ENCODE results near the gene CNTN6. TPM values are rescaled to one million over a fixed set of nuclear protein-coding genes. Genes with fewer than 3 reads are reported as not detected.

The CNTN6 gene
- total and polyA plus RNA-seq, 5 experiments from 2014 or later = not detected

- Mint-ChIP-seq H3K27me3 (peaks cover 0 to 1% (median 0%) of the 10 kb centered on the region in 5 donors), H3K4me3 (no peak overlapping the region), H3K27ac (no peak overlapping the region), H3K4me1 (no peaks in the 10 kb centered on the region), H3K36me3 (no peaks in the 10 kb centered on the region), H3K9me3 (peaks cover 0 to 10% (median 0%) of the 10 kb centered on the region in 9 donors)
- DNase-seq (no peak), ATAC-seq (no peak)
- POLR2A ChIA-PET = no interaction called here
These were observed 10.7 kb downstream of the CNTN6 start for GRCh38 chr3:1103525-1103924.

- no peaks in the 10 kb centered on the region for H3K36me3 Mint-ChIP-seq
- ATAC-seq (no peak), DNase-seq (no peak)
- no peaks in the 10 kb centered on the region for H3K4me1 Mint-ChIP-seq
- H3K9me3 Mint-ChIP-seq = peaks cover 0 to 17% (median 2%) of the 10 kb centered on the region in 9 donors
- POLR2A ChIA-PET = no interaction called here
- no peak overlapping the region for H3K27ac Mint-ChIP-seq
- no peak overlapping the region for H3K4me3 Mint-ChIP-seq
- no peaks in the 10 kb centered on the region for H3K27me3 Mint-ChIP-seq
These were observed 25.1 kb downstream of the CNTN6 start for GRCh38 chr3:1117843-1118473.

- peaks cover 0 to 7% (median 0%) of the 10 kb centered on the region in 9 donors for H3K9me3 Mint-ChIP-seq
- ATAC-seq (no peak), DNase-seq (no peak)
- no peaks in the 10 kb centered on the region for H3K4me1 Mint-ChIP-seq
- H3K36me3 Mint-ChIP-seq = no peaks in the 10 kb centered on the region
- no peak overlapping the region for H3K27ac Mint-ChIP-seq
- no peak overlapping the region for H3K4me3 Mint-ChIP-seq
- POLR2A ChIA-PET = no interaction called here
- H3K27me3 Mint-ChIP-seq = no peaks in the 10 kb centered on the region
These were observed 38.3 kb downstream of the CNTN6 start for GRCh38 chr3:1131166-1131565.

- Mint-ChIP-seq H3K4me3 (no peak overlapping the region), H3K36me3 (no peaks in the 10 kb centered on the region), H3K9me3 (peaks cover 0 to 8% (median 0%) of the 10 kb centered on the region in 9 donors), H3K27me3 (no peaks in the 10 kb centered on the region), H3K4me1 (no peaks in the 10 kb centered on the region), H3K27ac (no peak overlapping the region)
- POLR2A ChIA-PET = no interaction called here
- ATAC-seq = no peak
- DNase-seq = no peak
These were observed 42.4 kb downstream of the CNTN6 start for GRCh38 chr3:1135194-1135593.

GRCh38 chr3:1138036-1138435, 45.2 kb downstream of the CNTN6 start:
- Mint-ChIP-seq H3K4me1 (no peaks in the 10 kb centered on the region), H3K36me3 (no peaks in the 10 kb centered on the region), H3K9me3 (peaks cover 0 to 12% (median 0%) of the 10 kb centered on the region in 9 donors), H3K27me3 (no peaks in the 10 kb centered on the region), H3K4me3 (no peak overlapping the region), H3K27ac (no peak overlapping the region)
- DNase-seq (no peak), ATAC-seq (no peak)
- POLR2A ChIA-PET = no interaction called here

GRCh38 chr3:1139071-1139470, 46.2 kb downstream of the CNTN6 start:
- Mint-ChIP-seq H3K4me3 (no peak overlapping the region), H3K27ac (no peak overlapping the region), H3K27me3 (no peaks in the 10 kb centered on the region), H3K9me3 (peaks cover 0 to 11% (median 0%) of the 10 kb centered on the region in 9 donors), H3K4me1 (no peaks in the 10 kb centered on the region), H3K36me3 (no peaks in the 10 kb centered on the region)
- DNase-seq = no peak
- POLR2A ChIA-PET = no interaction called here
- no peak for ATAC-seq

- Mint-ChIP-seq H3K4me1 (no peaks in the 10 kb centered on the region), H3K36me3 (no peaks in the 10 kb centered on the region), H3K27me3 (no peaks in the 10 kb centered on the region), H3K27ac (no peak overlapping the region), H3K9me3 (peaks cover 0 to 15% (median 0%) of the 10 kb centered on the region in 9 donors), H3K4me3 (no peak overlapping the region)
- DNase-seq = no peak
- ATAC-seq = no peak
- POLR2A ChIA-PET = no interaction called here
These were observed 54.5 kb downstream of the CNTN6 start for GRCh38 chr3:1147326-1147725.

- Mint-ChIP-seq H3K4me3 (no peak overlapping the region), H3K27me3 (no peaks in the 10 kb centered on the region), H3K9me3 (peaks cover 0 to 15% (median 0%) of the 10 kb centered on the region in 9 donors), H3K4me1 (no peaks in the 10 kb centered on the region), H3K27ac (no peak overlapping the region), H3K36me3 (no peaks in the 10 kb centered on the region)
- DNase-seq (no peak), ATAC-seq (no peak)
- POLR2A ChIA-PET = no interaction called here
These were observed 55.0 kb downstream of the CNTN6 start for GRCh38 chr3:1147819-1148218.

GRCh38 chr3:1164101-1164500, 71.3 kb downstream of the CNTN6 start:
- H3K36me3 Mint-ChIP-seq = peaks cover 0 to 2% (median 0%) of the 10 kb centered on the region in 3 donors
- no peak overlapping the region for H3K27ac Mint-ChIP-seq
- ATAC-seq (no peak), DNase-seq (no peak)
- POLR2A ChIA-PET = no interaction called here
- no peak overlapping the region for H3K4me3 Mint-ChIP-seq
- H3K27me3 Mint-ChIP-seq = peaks cover 0 to 5% (median 0%) of the 10 kb centered on the region in 5 donors
- H3K4me1 Mint-ChIP-seq = no peaks in the 10 kb centered on the region
- peaks cover 0 to 14% (median 4%) of the 10 kb centered on the region in 9 donors for H3K9me3 Mint-ChIP-seq

GRCh38 chr3:1171320-1171719, 78.5 kb downstream of the CNTN6 start:
- POLR2A ChIA-PET = no interaction called here
- peaks cover 0 to 2% (median 0%) of the 10 kb centered on the region in 3 donors for H3K36me3 Mint-ChIP-seq
- no peaks in the 10 kb centered on the region for H3K4me1 Mint-ChIP-seq
- H3K9me3 Mint-ChIP-seq = peaks cover 0 to 16% (median 7%) of the 10 kb centered on the region in 9 donors
- ATAC-seq (no peak), DNase-seq (no peak)
- no peak overlapping the region for H3K27ac Mint-ChIP-seq
- no peak overlapping the region for H3K4me3 Mint-ChIP-seq
- H3K27me3 Mint-ChIP-seq = no peaks in the 10 kb centered on the region

- Mint-ChIP-seq H3K4me3 (no peak overlapping the region), H3K27ac (no peak overlapping the region)
- POLR2A ChIA-PET = no interaction called here
These were observed 79.8 kb downstream of the CNTN6 start for GRCh38 chr3:1172644-1173043.

GRCh38 chr3:1179146-1179545, 86.3 kb downstream of the CNTN6 start:
- Mint-ChIP-seq H3K36me3 (no peaks in the 10 kb centered on the region), H3K9me3 (peaks cover 0 to 16% (median 9%) of the 10 kb centered on the region in 9 donors), H3K27me3 (no peaks in the 10 kb centered on the region), H3K4me3 (no peak overlapping the region), H3K27ac (no peak overlapping the region), H3K4me1 (no peaks in the 10 kb centered on the region)
- no peak for DNase-seq
- POLR2A ChIA-PET = no interaction called here
- ATAC-seq = no peak

More at GRCh38 chr3:1172644-1173043, 79.8 kb downstream of the CNTN6 start:
- DNase-seq = no peak
- H3K36me3 Mint-ChIP-seq = peaks cover 0 to 2% (median 0%) of the 10 kb centered on the region in 3 donors
- peaks cover 0 to 11% (median 4%) of the 10 kb centered on the region in 9 donors for H3K9me3 Mint-ChIP-seq
- H3K4me1 Mint-ChIP-seq = no peaks in the 10 kb centered on the region
- H3K27me3 Mint-ChIP-seq = no peaks in the 10 kb centered on the region
- ATAC-seq = no peak

GRCh38 chr3:1183320-1184048, 90.7 kb downstream of the CNTN6 start:
- no peak overlapping the region for H3K4me3 Mint-ChIP-seq
- DNase-seq (no peak), ATAC-seq (no peak)
- no peaks in the 10 kb centered on the region for H3K4me1 Mint-ChIP-seq
- H3K27ac Mint-ChIP-seq = no peak overlapping the region
- POLR2A ChIA-PET = no interaction called here
- H3K9me3 Mint-ChIP-seq = peaks cover 0 to 16% (median under 1%) of the 10 kb centered on the region in 9 donors
- H3K27me3 Mint-ChIP-seq = no peaks in the 10 kb centered on the region
- H3K36me3 Mint-ChIP-seq = no peaks in the 10 kb centered on the region
